IPS DF 4.7 (cell line): ENCODE measurements around the gene ZNF143.
"Not testable (repeated sequence)": the region's sequence is repeated elsewhere in the genome, so short reads cannot be mapped to it uniquely, and the experiment has no call there.

Source experiments
- DNase-seq: peaks from one replicate; pipeline ENCODE4 v3.0.0-alpha.2; 2013; ENCODE audit warnings: low spot score; ENCODE audit errors: extremely low read depth

The ZNF143 gene

GRCh38 chr11:9460322-9461062, at the start of gene ZNF143:
ZNF143 (plus strand) TSS chr11:9461012; CDS start chr11:9471309, 10,297 bp downstream.
- DNase-seq, result peak; percentile 97

GRCh38 chr11:9428706-9429105, 32.1 kb upstream of the ZNF143 start:
- DNase-seq, result no peak

GRCh38 chr11:9438611-9439010, 22.2 kb upstream of the ZNF143 start:
- DNase-seq, result no peak

- DNase-seq, result no peak
Measured at GRCh38 chr11:9446230-9446629, 14.6 kb upstream of the ZNF143 start.

- no peak for DNase-seq
Measured at GRCh38 chr11:9448576-9449352, 12.0 kb upstream of the ZNF143 start.

GRCh38 chr11:9452023-9452422, 8.8 kb upstream of the ZNF143 start:
- not testable (repeated sequence) for DNase-seq

- no peak for DNase-seq
Measured at GRCh38 chr11:9455722-9456121, 5.1 kb upstream of the ZNF143 start.

GRCh38 chr11:9459667-9460321, 1.0 kb upstream of the ZNF143 start:
- DNase-seq, result no peak

- no peak for DNase-seq
Measured at GRCh38 chr11:9461063-9461759, 399 bp downstream of the ZNF143 start.

GRCh38 chr11:9461760-9462134, 935 bp downstream of the ZNF143 start:
- no peak for DNase-seq

GRCh38 chr11:9462172-9462799, 1.5 kb downstream of the ZNF143 start:
- no peak for DNase-seq

- DNase-seq, result no peak
Measured at GRCh38 chr11:9462806-9463537, 2.2 kb downstream of the ZNF143 start.

- DNase-seq, result no peak
Measured at GRCh38 chr11:9470765-9471164, 10.0 kb downstream of the ZNF143 start.

- DNase-seq, result no peak
Measured at GRCh38 chr11:9473408-9473807, 12.6 kb downstream of the ZNF143 start.

GRCh38 chr11:9479899-9480298, 19.1 kb downstream of the ZNF143 start:
- no peak for DNase-seq

- DNase-seq, result no peak
Measured at GRCh38 chr11:9489080-9489765, 28.4 kb downstream of the ZNF143 start.

- DNase-seq, result no peak
Measured at GRCh38 chr11:9490376-9490775, 29.6 kb downstream of the ZNF143 start.

GRCh38 chr11:9493492-9493891, 32.7 kb downstream of the ZNF143 start:
- DNase-seq, result no peak

GRCh38 chr11:9494316-9494715, 33.5 kb downstream of the ZNF143 start:
- DNase-seq, result no peak
